ENCODE data around the gene EIF4G3. TPM values are rescaled to one million over a fixed set of nuclear protein-coding genes. Genes with fewer than 3 reads are reported as not detected.
"Not testable (repeated sequence)": the region's sequence is repeated elsewhere in the genome, so short reads cannot be mapped to it uniquely, and the experiment has no call there.

EIF4G3 gene
- total RNA-seq, 4 donors from 2014 or later, result 48.6 to 73.6 (median 57.9) TPM

DNA sequence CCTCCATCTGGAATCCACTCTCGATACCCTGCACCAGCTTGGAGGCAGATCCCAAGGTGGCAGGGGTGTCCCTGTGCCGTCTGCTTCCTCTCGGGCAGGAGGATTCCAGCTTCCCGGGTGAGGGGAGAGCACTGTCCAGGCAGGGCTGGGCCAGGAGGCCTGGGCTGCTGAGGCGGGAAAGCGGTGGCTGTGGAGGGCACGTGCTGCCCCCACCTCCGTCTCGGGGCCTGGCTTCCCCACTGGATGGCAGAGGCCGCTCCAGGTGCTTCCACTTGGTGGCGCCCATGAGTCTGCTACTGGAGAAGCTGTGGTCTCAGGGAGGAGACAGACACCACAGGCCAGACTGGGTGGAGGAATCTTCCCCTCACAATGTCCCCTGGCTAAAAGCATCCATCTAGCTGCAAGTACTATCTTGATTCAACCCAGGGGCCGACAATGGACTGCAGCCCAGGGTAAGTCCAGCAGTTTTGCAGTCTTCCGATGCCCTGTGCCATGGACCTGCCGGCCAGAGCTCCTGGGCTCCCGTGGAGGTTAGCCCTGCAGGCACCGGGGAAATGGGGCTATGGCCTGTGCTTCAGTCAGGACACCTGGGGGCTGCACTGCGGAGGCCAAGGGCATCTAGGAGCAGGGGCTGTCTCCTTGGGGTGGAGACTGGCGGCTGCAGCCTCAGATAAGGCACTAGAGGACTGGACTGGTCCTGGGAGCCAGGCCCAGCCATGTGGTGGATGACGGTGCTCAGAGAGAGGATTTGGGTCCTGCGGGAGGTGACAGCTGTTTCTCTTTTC is 41.3 kb upstream of the EIF4G3 start:
- H3K9me3 ChIP-seq, result no peaks in the 10 kb centered on the region
- TF ChIP-seq, protein P1, sequence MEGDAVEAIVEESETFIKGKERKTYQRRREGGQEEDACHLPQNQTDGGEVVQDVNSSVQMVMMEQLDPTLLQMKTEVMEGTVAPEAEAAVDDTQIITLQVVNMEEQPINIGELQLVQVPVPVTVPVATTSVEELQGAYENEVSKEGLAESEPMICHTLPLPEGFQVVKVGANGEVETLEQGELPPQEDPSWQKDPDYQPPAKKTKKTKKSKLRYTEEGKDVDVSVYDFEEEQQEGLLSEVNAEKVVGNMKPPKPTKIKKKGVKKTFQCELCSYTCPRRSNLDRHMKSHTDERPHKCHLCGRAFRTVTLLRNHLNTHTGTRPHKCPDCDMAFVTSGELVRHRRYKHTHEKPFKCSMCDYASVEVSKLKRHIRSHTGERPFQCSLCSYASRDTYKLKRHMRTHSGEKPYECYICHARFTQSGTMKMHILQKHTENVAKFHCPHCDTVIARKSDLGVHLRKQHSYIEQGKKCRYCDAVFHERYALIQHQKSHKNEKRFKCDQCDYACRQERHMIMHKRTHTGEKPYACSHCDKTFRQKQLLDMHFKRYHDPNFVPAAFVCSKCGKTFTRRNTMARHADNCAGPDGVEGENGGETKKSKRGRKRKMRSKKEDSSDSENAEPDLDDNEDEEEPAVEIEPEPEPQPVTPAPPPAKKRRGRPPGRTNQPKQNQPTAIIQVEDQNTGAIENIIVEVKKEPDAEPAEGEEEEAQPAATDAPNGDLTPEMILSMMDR (IDR thresholded peaks at IDR 0.05), result peak in 1 of 4 experiments; percentile 44
- no peak for TF ChIP-seq EP300 (IDR thresholded peaks at IDR 0.05)
- no peak for TF ChIP-seq POLR2AphosphoS5 (IDR thresholded peaks at IDR 0.05)
- peaks cover 0 to 61% of the 10 kb centered on the region in 2 donors for H3K36me3 ChIP-seq
- H3K4me1 ChIP-seq, result peaks cover 0 to 13% (median 0%) of the 10 kb centered on the region in 3 donors
- WGBS, 2 donors (ENCODE audit: low coverage in 1 of 2), result no CpG with 5 or more reads among the region's 20 CpGs
- no peaks in the 10 kb centered on the region for H3K27me3 ChIP-seq
- H3K4me3 ChIP-seq, result no peak overlapping the region
- no peak overlapping the region for H3K27ac ChIP-seq
- ATAC-seq, result peak; percentile 26

GRCh38 chr1:21216835-21217811 is 40.4 kb upstream of the EIF4G3 start:
- TF ChIP-seq, protein P1 (IDR thresholded peaks at IDR 0.05), result peak in 3 of 4 experiments; percentile 49 to 65 (median 55)
- TF ChIP-seq POLR2AphosphoS5 (IDR thresholded peaks at IDR 0.05), result no peak
- Histone ChIP-seq H3K4me1 (peaks cover 0 to 13% (median 0%) of the 10 kb centered on the region in 3 donors), H3K36me3 (peaks cover 0 to 52% of the 10 kb centered on the region in 2 donors), H3K4me3 (no peak overlapping the region), H3K9me3 (no peaks in the 10 kb centered on the region), H3K27me3 (no peaks in the 10 kb centered on the region), H3K27ac (no peak overlapping the region)
- WGBS, 2 donors (ENCODE audit: low coverage in 1 of 2), result 65 to 79% methylated on average over 4 to 9 of the region's 19 CpGs
- ATAC-seq, result no peak

GRCh38 chr1:21212126-21212525 is 35.4 kb upstream of the EIF4G3 start:
- peaks cover 0 to 2% of the 10 kb centered on the region in 2 donors for H3K36me3 ChIP-seq
- no peaks in the 10 kb centered on the region for H3K4me1 ChIP-seq
- no peak for ATAC-seq
- H3K4me3 ChIP-seq, result no peak overlapping the region
- H3K27ac ChIP-seq, result no peak overlapping the region
- no peaks in the 10 kb centered on the region for H3K27me3 ChIP-seq
- TF ChIP-seq, protein P1 (IDR thresholded peaks at IDR 0.05), result no peak
- TF ChIP-seq POLR2AphosphoS5 (IDR thresholded peaks at IDR 0.05) (no peak), POLR2A (IDR thresholded peaks at IDR 0.05) (no peak), EP300 (IDR thresholded peaks at IDR 0.05) (no peak)
- WGBS, 2 donors (ENCODE audit: low coverage in 1 of 2), result 23 to 30% methylated on average over 3 of the region's 3 CpGs
- H3K9me3 ChIP-seq, result no peaks in the 10 kb centered on the region

GRCh38 chr1:21208137-21208700 is 31.5 kb upstream of the EIF4G3 start:
- H3K27ac ChIP-seq, H3K9me3 ChIP-seq, H3K4me3 ChIP-seq, H3K4me1 ChIP-seq, H3K36me3 ChIP-seq, H3K27me3 ChIP-seq, ATAC-seq: not testable (repeated sequence)
- 84 to 94% methylated on average over 2 to 6 of the region's 6 CpGs for WGBS, 2 donors (ENCODE audit: low coverage in 1 of 2)

- Histone ChIP-seq H3K27me3 (no peaks in the 10 kb centered on the region), H3K36me3 (no peaks in the 10 kb centered on the region), H3K4me1 (no peaks in the 10 kb centered on the region), H3K4me3 (no peak overlapping the region), H3K27ac (no peak overlapping the region), H3K9me3 (no peaks in the 10 kb centered on the region)
- TF ChIP-seq POLR2A (IDR thresholded peaks at IDR 0.05) (no peak), EP300 (IDR thresholded peaks at IDR 0.05) (no peak), POLR2AphosphoS5 (IDR thresholded peaks at IDR 0.05) (no peak)
- TF ChIP-seq, protein P1 (IDR thresholded peaks at IDR 0.05), result no peak
- no peak for ATAC-seq
- 90 to 96% methylated on average over 2 of the region's 2 CpGs for WGBS, 2 donors (ENCODE audit: low coverage in 1 of 2)
These were observed 29.4 kb upstream of the EIF4G3 start for GRCh38 chr1:21206117-21206516.

All from gastroesophageal sphincter (tissue), 4 donors.